ENCODE results near the gene ICAM4.
A peak's percentile ranks its signal among the peaks of the same experiment; 100 is the strongest.

ICAM4 gene

DNA sequence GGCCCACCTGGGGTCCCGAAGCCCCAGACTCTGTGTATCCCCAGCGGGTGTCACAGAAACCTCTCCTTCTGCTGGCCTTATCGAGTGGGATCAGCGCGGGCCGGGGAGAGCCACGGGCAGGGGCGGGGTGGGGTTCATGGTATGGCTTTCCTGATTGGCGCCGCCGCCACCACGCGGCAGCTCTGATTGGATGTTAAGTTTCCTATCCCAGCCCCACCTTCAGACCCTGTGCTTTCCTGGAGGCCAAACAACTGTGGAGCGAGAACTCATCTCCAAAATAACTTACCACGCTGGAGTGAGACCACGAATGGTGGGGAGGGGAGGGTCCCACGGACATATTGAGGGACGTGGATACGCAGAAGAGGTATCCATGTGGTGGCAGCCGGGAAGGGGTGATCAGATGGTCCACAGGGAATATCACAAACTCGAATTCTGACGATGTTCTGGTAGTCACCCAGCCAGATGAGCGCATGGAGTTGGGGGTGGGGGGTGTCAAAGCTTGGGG is 2.0 kb downstream of the ICAM4 start:
- Histone ChIP-seq H3K4me1 (ENCODE audit: insufficient read depth, poor library complexity, severe bottlenecking) (peaks cover 18% of the 10 kb centered on the region), H3K36me3 (ENCODE audit: low read depth) (peaks cover 7% of the 10 kb centered on the region; the same call in 1 of the 2 replicates), H3K9me3 (ENCODE audit: severe bottlenecking) (no peaks in the 10 kb centered on the region), H3K4me3 (ENCODE audit: severe bottlenecking) (peak overlapping the region; percentile 47), H3K27me3 (ENCODE audit: insufficient read depth, poor library complexity, severe bottlenecking) (no peaks in the 10 kb centered on the region), H3K27ac (ENCODE audit: poor library complexity, severe bottlenecking) (peak overlapping the region; percentile 61)
- TF ChIP-seq, protein P1, sequence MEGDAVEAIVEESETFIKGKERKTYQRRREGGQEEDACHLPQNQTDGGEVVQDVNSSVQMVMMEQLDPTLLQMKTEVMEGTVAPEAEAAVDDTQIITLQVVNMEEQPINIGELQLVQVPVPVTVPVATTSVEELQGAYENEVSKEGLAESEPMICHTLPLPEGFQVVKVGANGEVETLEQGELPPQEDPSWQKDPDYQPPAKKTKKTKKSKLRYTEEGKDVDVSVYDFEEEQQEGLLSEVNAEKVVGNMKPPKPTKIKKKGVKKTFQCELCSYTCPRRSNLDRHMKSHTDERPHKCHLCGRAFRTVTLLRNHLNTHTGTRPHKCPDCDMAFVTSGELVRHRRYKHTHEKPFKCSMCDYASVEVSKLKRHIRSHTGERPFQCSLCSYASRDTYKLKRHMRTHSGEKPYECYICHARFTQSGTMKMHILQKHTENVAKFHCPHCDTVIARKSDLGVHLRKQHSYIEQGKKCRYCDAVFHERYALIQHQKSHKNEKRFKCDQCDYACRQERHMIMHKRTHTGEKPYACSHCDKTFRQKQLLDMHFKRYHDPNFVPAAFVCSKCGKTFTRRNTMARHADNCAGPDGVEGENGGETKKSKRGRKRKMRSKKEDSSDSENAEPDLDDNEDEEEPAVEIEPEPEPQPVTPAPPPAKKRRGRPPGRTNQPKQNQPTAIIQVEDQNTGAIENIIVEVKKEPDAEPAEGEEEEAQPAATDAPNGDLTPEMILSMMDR (IDR thresholded peaks at IDR 0.05; ENCODE audit: poor library complexity, severe bottlenecking): no peak
- DNase-seq (ENCODE audit: low spot score) (peak; percentile 81), ATAC-seq (ENCODE audit: low read depth) (peak; percentile 60)

DNA sequence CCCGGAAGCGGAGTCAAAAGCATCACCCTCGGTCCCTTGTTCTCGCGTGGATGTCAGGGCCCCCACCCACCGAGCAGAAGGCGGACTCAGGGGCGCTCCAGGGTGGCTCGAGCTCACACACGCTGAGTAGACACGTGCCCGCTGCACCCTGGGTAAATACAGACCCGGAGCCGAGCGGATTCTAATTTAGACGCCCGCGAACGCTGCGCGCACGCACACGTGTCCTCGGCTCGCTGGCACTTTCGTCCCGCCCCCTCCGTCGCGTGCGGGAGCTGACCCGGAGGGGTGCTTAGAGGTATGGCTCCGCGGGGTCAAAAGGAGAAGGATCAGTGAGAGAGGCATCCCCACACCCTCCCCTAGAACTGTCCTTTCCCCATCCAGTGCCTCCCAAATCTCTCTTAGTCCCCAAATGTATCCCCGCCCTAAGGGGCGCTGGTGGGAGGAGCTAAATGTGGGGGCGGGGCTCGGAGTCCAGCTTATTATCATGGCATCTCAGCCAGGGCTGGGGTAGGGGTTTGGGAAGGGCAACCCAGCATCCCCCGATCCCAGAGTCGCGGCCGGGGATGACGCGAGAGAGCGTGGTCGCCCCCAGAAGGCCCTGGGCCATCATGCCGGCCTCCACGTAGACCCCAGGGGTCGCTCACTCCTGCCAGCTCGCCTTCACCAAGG is 2.5 kb downstream of the ICAM4 start:
- TF ChIP-seq, protein P1 (IDR thresholded peaks at IDR 0.05; ENCODE audit: poor library complexity, severe bottlenecking): no peak
- Histone ChIP-seq H3K4me3 (ENCODE audit: severe bottlenecking) (peak overlapping the region; percentile 47), H3K4me1 (ENCODE audit: insufficient read depth, poor library complexity, severe bottlenecking) (peaks cover 18% of the 10 kb centered on the region), H3K36me3 (ENCODE audit: low read depth) (peaks cover 7% of the 10 kb centered on the region; the same call in 1 of the 2 replicates), H3K9me3 (ENCODE audit: severe bottlenecking) (no peaks in the 10 kb centered on the region), H3K27ac (ENCODE audit: poor library complexity, severe bottlenecking) (peak overlapping the region; percentile 61), H3K27me3 (ENCODE audit: insufficient read depth, poor library complexity, severe bottlenecking) (no peaks in the 10 kb centered on the region)
- DNase-seq (ENCODE audit: low spot score): peak; percentile 86
- peak; percentile 42 for ATAC-seq (ENCODE audit: low read depth)

DNA sequence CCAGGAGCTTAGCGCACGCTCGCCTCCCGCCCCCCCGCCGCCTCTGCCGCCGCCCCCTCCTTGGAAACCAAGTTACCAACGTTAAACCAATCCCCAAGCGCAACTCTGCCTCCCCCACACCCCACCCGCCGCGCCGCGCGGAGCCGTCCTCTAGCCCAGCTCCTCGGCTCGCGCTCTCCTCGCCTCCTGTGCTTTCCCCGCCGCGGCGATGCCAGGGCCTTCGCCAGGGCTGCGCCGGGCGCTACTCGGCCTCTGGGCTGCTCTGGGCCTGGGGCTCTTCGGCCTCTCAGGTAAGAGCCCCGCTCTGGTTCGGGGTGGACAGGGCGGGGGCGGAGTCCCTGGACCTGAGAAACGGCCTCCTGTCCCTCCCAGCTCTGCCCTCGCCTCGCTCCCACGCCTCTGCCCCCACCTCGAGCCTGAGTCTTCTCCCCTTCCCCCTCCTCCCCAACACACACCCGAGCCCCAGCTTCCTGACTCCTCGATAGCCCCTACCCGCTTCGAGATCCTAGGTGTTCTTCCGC is 3.1 kb downstream of the ICAM4 start, which contains the start of gene ICAM5:
Gene ICAM5, plus strand, starts transcription at position 117 of the 521 bp plus-strand sequence. Its CDS starts 92 bp downstream, at position 209.
- Histone ChIP-seq H3K27ac (ENCODE audit: poor library complexity, severe bottlenecking) (peak within 1 kb of the TSS; percentile 61), H3K36me3 (ENCODE audit: low read depth) (peaks cover 7% of the 10 kb centered on the region; the same call in 1 of the 2 replicates), H3K4me3 (ENCODE audit: severe bottlenecking) (peak within 1 kb of the TSS; percentile 47), H3K9me3 (ENCODE audit: severe bottlenecking) (no peaks in the 10 kb centered on the region), H3K27me3 (ENCODE audit: insufficient read depth, poor library complexity, severe bottlenecking) (no peaks in the 10 kb centered on the region), H3K4me1 (ENCODE audit: insufficient read depth, poor library complexity, severe bottlenecking) (peaks cover 18% of the 10 kb centered on the region)
- TF ChIP-seq, protein P1 (IDR thresholded peaks at IDR 0.05; ENCODE audit: poor library complexity, severe bottlenecking): no peak
- DNase-seq (ENCODE audit: low spot score): peak; percentile 70
- peak; percentile 36 for ATAC-seq (ENCODE audit: low read depth)

DNA sequence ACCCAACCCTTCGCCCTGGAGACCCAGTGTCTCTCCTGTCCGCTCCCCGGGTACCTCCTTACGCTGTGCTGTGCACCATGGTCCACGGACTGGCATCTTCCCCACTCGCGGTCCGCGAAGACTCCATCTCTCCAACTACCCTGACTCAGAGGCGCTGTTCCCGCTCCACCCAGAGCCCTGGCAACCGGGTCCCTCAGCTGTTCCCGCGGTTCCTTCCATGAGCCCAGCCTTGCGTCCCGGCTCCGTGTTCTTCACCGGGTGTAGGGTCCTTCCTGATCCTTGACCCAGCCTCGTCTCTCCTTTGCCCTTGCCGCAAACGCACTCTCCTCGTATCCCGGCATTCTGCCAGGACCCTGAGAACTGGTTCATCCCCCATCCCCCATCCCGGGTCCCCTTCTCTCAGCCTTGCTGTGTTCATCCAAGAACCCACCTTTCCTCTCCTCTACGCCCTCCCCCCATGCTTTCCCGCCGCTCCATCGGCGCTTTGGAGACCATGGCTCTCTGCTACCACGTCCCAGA is 3.7 kb downstream of the ICAM4 start:
- Histone ChIP-seq H3K36me3 (ENCODE audit: low read depth) (peaks cover 7% of the 10 kb centered on the region; the same call in 1 of the 2 replicates), H3K27ac (ENCODE audit: poor library complexity, severe bottlenecking) (peak overlapping the region; percentile 61), H3K4me3 (ENCODE audit: severe bottlenecking) (peak overlapping the region; percentile 47), H3K9me3 (ENCODE audit: severe bottlenecking) (no peaks in the 10 kb centered on the region), H3K27me3 (ENCODE audit: insufficient read depth, poor library complexity, severe bottlenecking) (no peaks in the 10 kb centered on the region), H3K4me1 (ENCODE audit: insufficient read depth, poor library complexity, severe bottlenecking) (peaks cover 18% of the 10 kb centered on the region)
- peak; percentile 2; the same call in 2 of the 3 replicates for ATAC-seq (ENCODE audit: low read depth)
- no peak for DNase-seq (ENCODE audit: low spot score)
- TF ChIP-seq, protein P1 (IDR thresholded peaks at IDR 0.05; ENCODE audit: poor library complexity, severe bottlenecking): no peak

All from RWPE2 (cell line).